Mucosa of stomach (tissue), 1 donor: ENCODE measurements around the gene SCN8A.
"Not testable (repeated sequence)": the region's sequence is repeated elsewhere in the genome, so short reads cannot be mapped to it uniquely, and the experiment has no call there.

ENCODE experiments used
- H3K27me3 ChIP-seq: one replicate; pipeline ENCODE4 v1.7.0; 2013; ENCODE audit warnings: mild to moderate bottlenecking, low read length; ENCODE audit not compliant: control insufficient read depth, insufficient read depth
- H3K36me3 ChIP-seq: one replicate; pipeline ENCODE4 v1.7.0; 2013; ENCODE audit warnings: low read length; ENCODE audit not compliant: control insufficient read depth, insufficient read depth
- H3K4me1 ChIP-seq: one replicate; pipeline ENCODE4 v1.7.0; 2013; ENCODE audit warnings: mild to moderate bottlenecking, low read length; ENCODE audit not compliant: control insufficient read depth, insufficient read depth
- H3K4me3 ChIP-seq: one replicate; pipeline ENCODE4 v1.7.0; 2013; ENCODE audit warnings: low read length
- H3K9ac ChIP-seq: one replicate; pipeline ENCODE4 v1.7.0; 2013; ENCODE audit warnings: mild to moderate bottlenecking, low read length, moderate library complexity
- H3K9me3 ChIP-seq: one replicate; pipeline ENCODE4 v1.7.0; 2013; ENCODE audit warnings: mild to moderate bottlenecking, low read length, moderate library complexity; ENCODE audit not compliant: control insufficient read depth
- donor health status: Pancreatic carcinoma.

The SCN8A gene

GRCh38 chr12:51823875-51824565 lies 233.0 kb downstream of the SCN8A start:
- Histone ChIP-seq H3K9me3 (no peaks in the 10 kb centered on the region), H3K4me3 (no peak overlapping the region), H3K4me1 (peaks cover 46% of the 10 kb centered on the region), H3K9ac (no peak overlapping the region), H3K27me3 (no peaks in the 10 kb centered on the region), H3K36me3 (no peaks in the 10 kb centered on the region)

- Histone ChIP-seq H3K4me3 (no peak overlapping the region), H3K36me3 (no peaks in the 10 kb centered on the region), H3K9me3 (no peaks in the 10 kb centered on the region), H3K4me1 (peaks cover 43% of the 10 kb centered on the region), H3K9ac (no peak overlapping the region), H3K27me3 (no peaks in the 10 kb centered on the region)
Measured at GRCh38 chr12:51825216-51825615, 234.2 kb downstream of the SCN8A start.

GRCh38 chr12:51826881-51827280 lies 235.8 kb downstream of the SCN8A start:
- H3K36me3 ChIP-seq: no peaks in the 10 kb centered on the region
- no peaks in the 10 kb centered on the region for H3K9me3 ChIP-seq
- H3K4me1 ChIP-seq: peaks cover 42% of the 10 kb centered on the region
- H3K4me3 ChIP-seq: no peak overlapping the region
- no peak overlapping the region for H3K9ac ChIP-seq
- H3K27me3 ChIP-seq: no peaks in the 10 kb centered on the region

GRCh38 chr12:51827925-51828818 lies 237.1 kb downstream of the SCN8A start:
- H3K4me1 ChIP-seq: peaks cover 37% of the 10 kb centered on the region

GRCh38 chr12:51829011-51829481 lies 238.0 kb downstream of the SCN8A start:
- Histone ChIP-seq H3K4me3 (no peak overlapping the region), H3K36me3 (no peaks in the 10 kb centered on the region), H3K27me3 (peaks cover 6% of the 10 kb centered on the region), H3K4me1 (peaks cover 31% of the 10 kb centered on the region), H3K9ac (no peak overlapping the region), H3K9me3 (no peaks in the 10 kb centered on the region)

More at GRCh38 chr12:51827925-51828818, 237.1 kb downstream of the SCN8A start:
- Histone ChIP-seq H3K4me3 (no peak overlapping the region), H3K9me3 (no peaks in the 10 kb centered on the region), H3K36me3 (no peaks in the 10 kb centered on the region), H3K9ac (peak overlapping the region; percentile 47), H3K27me3 (peaks cover 5% of the 10 kb centered on the region)

- peaks cover 31% of the 10 kb centered on the region for H3K4me1 ChIP-seq
- no peaks in the 10 kb centered on the region for H3K9me3 ChIP-seq
- H3K9ac ChIP-seq: no peak overlapping the region
- no peak overlapping the region for H3K4me3 ChIP-seq
- H3K27me3 ChIP-seq: peaks cover 8% of the 10 kb centered on the region
- no peaks in the 10 kb centered on the region for H3K36me3 ChIP-seq
Measured at GRCh38 chr12:51829641-51830040, 238.6 kb downstream of the SCN8A start.

GRCh38 chr12:51831817-51832216 lies 240.8 kb downstream of the SCN8A start:
- H3K9ac ChIP-seq, H3K27me3 ChIP-seq, H3K9me3 ChIP-seq, H3K4me3 ChIP-seq, H3K36me3 ChIP-seq: not testable (repeated sequence)
- H3K4me1 ChIP-seq: peaks cover 27% of the 10 kb centered on the region

GRCh38 chr12:51832354-51833107 lies 241.5 kb downstream of the SCN8A start:
- peaks cover 12% of the 10 kb centered on the region for H3K27me3 ChIP-seq
- no peaks in the 10 kb centered on the region for H3K36me3 ChIP-seq

GRCh38 chr12:51833448-51834227 lies 242.6 kb downstream of the SCN8A start:
- H3K4me3 ChIP-seq: no peak overlapping the region
- H3K4me1 ChIP-seq: peaks cover 9% of the 10 kb centered on the region
- H3K9me3 ChIP-seq: no peaks in the 10 kb centered on the region
- H3K9ac ChIP-seq: no peak overlapping the region
- H3K27me3 ChIP-seq: peaks cover 21% of the 10 kb centered on the region
- no peaks in the 10 kb centered on the region for H3K36me3 ChIP-seq

More at GRCh38 chr12:51832354-51833107, 241.5 kb downstream of the SCN8A start:
- H3K4me3 ChIP-seq: no peak overlapping the region
- no peaks in the 10 kb centered on the region for H3K9me3 ChIP-seq
- no peak overlapping the region for H3K9ac ChIP-seq
- H3K4me1 ChIP-seq: peaks cover 20% of the 10 kb centered on the region

- H3K36me3 ChIP-seq: no peaks in the 10 kb centered on the region
- peaks cover 25% of the 10 kb centered on the region for H3K27me3 ChIP-seq
- H3K9me3 ChIP-seq: no peaks in the 10 kb centered on the region
- H3K9ac ChIP-seq: no peak overlapping the region
- H3K4me3 ChIP-seq: no peak overlapping the region
- H3K4me1 ChIP-seq: peaks cover under 1% of the 10 kb centered on the region
Measured at GRCh38 chr12:51834411-51834810, 243.4 kb downstream of the SCN8A start.

- Histone ChIP-seq H3K4me3 (no peak overlapping the region), H3K4me1 (no peaks in the 10 kb centered on the region), H3K9me3 (no peaks in the 10 kb centered on the region), H3K27me3 (peaks cover 29% of the 10 kb centered on the region), H3K36me3 (no peaks in the 10 kb centered on the region), H3K9ac (no peak overlapping the region)
Measured at GRCh38 chr12:51836041-51836826, 245.2 kb downstream of the SCN8A start.
